Stomach (tissue), 9 donors: Measurements from ENCODE around the gene USP4. TPM values are rescaled to one million over a fixed set of nuclear protein-coding genes. Genes with fewer than 3 reads are reported as not detected.
"Not testable (repeated sequence)": the region's sequence is repeated elsewhere in the genome, so short reads cannot be mapped to it uniquely, and the experiment has no call there.

Source experiments
- DNase-seq, 2 donors: peaks; one replicate each; pipeline versions ENCODE4 v3.0.0 to v3.0.0-alpha.2; 2013 to 2019
- H3K27ac ChIP-seq, 5 donors: fragments of 200-600 bp in 4 of 5; sonication (generic) in 4 of 5; one replicate each; pipeline ENCODE4 v1.5.1; 2013 to 2019; ENCODE audit warnings: mild to moderate bottlenecking in 1 of 5, moderate library complexity in 1 of 5
- H3K27me3 ChIP-seq, 3 donors: fragments of 200-600 bp; sonication (generic); one replicate each; pipeline ENCODE4 v1.5.1; 2017 to 2019; ENCODE audit warnings: mixed run types in 1 of 3
- H3K36me3 ChIP-seq, 4 donors: fragments of 200-600 bp; sonication (generic); 1 replicate in 3 of 4; 2 replicates in 1 of 4; pipeline ENCODE4 v1.5.1; 2016 to 2019
- H3K4me1 ChIP-seq, 4 donors: fragments of 200-600 bp; sonication (generic); one replicate each; pipeline ENCODE4 v1.5.1; 2016 to 2019
- H3K4me3 ChIP-seq, 4 donors: fragments of 200-600 bp; sonication (generic) in 3 of 4; one replicate each; pipeline ENCODE4 v1.5.1; 2016 to 2019; ENCODE audit warnings: mild to moderate bottlenecking in 1 of 4
- H3K9me3 ChIP-seq, 4 donors: fragments of 200-600 bp; sonication (generic); one replicate each; pipeline ENCODE4 v1.5.1; 2016 to 2019
- EP300 ChIP-seq: sonication (generic); formaldehyde crosslinking; IDR thresholded peaks from one replicate; pipeline ENCODE4 v1.6.1; 2017; ENCODE audit warnings: antibody characterized with exemption
- POLR2A ChIP-seq, 4 donors: fragments of 450-650 bp; IDR thresholded peaks; one replicate each; pipeline ENCODE4 v1.6.1; 2016; ENCODE audit warnings: antibody characterized with exemption in 4 of 4, control low read depth in 2 of 4, mild to moderate bottlenecking in 1 of 4, moderate library complexity in 1 of 4
- POLR2AphosphoS5 ChIP-seq, 3 donors: sonication (generic); formaldehyde crosslinking; IDR thresholded peaks; one replicate each; pipeline ENCODE4 v1.6.1; 2016; ENCODE audit warnings: antibody characterized with exemption in 3 of 3
- WGBS, 5 donors: extraction: QIAGEN DNeasy Blood & Tissue Kit in 3 of 5; methylation state at CpG; one replicate each; pipeline versions ENCODE4 v1.1.5 to v1.1.7; 2013 to 2018; 5-methylcytosine and 5-hydroxymethylcytosine counted together
- intact Hi-C: fragments of 100-400 bp; cut with DNase I; formaldehyde crosslinking; loops from one replicate; pipeline ENCODE4 v1.15.1; 2023; ENCODE audit warnings: low total_unique reads
- polyA plus RNA-seq, 3 donors: library from polyadenylated mRNA; stranded (reverse); fragments of 200-250 nt; gene quantifications; one replicate each; pipeline ENCODE4 v1.2.3, GENCODE V29; 2013
- total RNA-seq, 5 donors: library from RNA; depleted of rRNA; stranded (reverse); fragments of >200 nt; gene quantifications; one replicate each; pipeline versions ENCODE4 v1.1.0 to v1.2.3, GENCODE V29; 2014 to 2016
- TF ChIP-seq, protein P1 (sequence below), 7 experiments: fragments of 450-650 bp in 4 of 7; fragments of 200-600 bp in 3 of 7; sonication (generic) in 3 of 7; IDR thresholded peaks; one replicate each; pipeline ENCODE4 v1.5.1; 2016 to 2019; ENCODE audit warnings: antibody characterized with exemption in 7 of 7, control low read depth in 2 of 7, mild to moderate bottlenecking in 1 of 7
- donor health status: healthy with polysubstance abuse.
- donor health status: Bipolar disorder and iron deficiency.
- donor health status: healthy.

USP4 gene
- total and polyA plus RNA-seq, 8 donors: 21.9 to 123 (median 24.5) TPM

DNA sequence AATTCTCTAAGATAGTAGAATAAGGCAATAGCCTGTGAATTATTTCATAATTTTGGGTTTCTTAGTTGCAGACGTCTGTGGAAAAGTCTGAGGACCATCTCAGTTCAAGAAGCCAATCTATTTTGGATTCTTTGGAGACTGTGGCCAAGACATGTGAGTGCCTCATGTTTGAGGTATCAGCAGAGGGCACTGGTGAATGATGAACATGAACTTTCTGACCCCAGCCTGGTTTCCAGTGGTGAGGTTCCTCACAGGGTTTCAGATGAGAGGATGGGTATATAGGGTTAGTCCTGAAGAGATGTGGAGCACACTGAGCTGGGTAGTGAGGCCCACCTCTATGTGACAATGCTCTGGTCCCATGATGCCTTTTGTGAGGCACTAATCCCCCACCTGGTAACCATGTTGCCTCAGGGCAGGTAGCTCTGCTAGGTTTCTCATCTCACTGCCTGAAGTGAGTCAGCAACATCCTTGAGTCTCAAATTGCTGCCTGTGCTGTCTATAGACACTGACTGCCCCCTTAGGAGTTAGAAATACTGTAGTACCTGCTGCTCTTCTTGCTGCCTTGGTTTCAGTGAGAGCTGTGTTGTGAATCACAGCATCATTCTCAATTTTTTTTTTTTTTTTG lies 95.2 kb downstream of the USP4 start:
- no peak overlapping the region for H3K27ac ChIP-seq
- H3K4me3 ChIP-seq: no peak overlapping the region
- H3K27me3 ChIP-seq: no peaks in the 10 kb centered on the region
- H3K9me3 ChIP-seq: no peaks in the 10 kb centered on the region
- no peak for DNase-seq
- peaks cover 0 to 18% (median 4%) of the 10 kb centered on the region in 4 donors for H3K4me1 ChIP-seq
- intact Hi-C loops: no loop called here
- WGBS, 5 donors: 48 to 58% (median 54%) methylated on average over 1 of the region's 1 CpG
- no peak for TF ChIP-seq EP300
- no peak for TF ChIP-seq POLR2A (IDR thresholded peaks at IDR 0.05)
- no peak for TF ChIP-seq POLR2AphosphoS5 (IDR thresholded peaks at IDR 0.05)
- TF ChIP-seq, protein P1, sequence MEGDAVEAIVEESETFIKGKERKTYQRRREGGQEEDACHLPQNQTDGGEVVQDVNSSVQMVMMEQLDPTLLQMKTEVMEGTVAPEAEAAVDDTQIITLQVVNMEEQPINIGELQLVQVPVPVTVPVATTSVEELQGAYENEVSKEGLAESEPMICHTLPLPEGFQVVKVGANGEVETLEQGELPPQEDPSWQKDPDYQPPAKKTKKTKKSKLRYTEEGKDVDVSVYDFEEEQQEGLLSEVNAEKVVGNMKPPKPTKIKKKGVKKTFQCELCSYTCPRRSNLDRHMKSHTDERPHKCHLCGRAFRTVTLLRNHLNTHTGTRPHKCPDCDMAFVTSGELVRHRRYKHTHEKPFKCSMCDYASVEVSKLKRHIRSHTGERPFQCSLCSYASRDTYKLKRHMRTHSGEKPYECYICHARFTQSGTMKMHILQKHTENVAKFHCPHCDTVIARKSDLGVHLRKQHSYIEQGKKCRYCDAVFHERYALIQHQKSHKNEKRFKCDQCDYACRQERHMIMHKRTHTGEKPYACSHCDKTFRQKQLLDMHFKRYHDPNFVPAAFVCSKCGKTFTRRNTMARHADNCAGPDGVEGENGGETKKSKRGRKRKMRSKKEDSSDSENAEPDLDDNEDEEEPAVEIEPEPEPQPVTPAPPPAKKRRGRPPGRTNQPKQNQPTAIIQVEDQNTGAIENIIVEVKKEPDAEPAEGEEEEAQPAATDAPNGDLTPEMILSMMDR (IDR thresholded peaks at IDR 0.05): no peak
- no peaks in the 10 kb centered on the region for H3K36me3 ChIP-seq

DNA sequence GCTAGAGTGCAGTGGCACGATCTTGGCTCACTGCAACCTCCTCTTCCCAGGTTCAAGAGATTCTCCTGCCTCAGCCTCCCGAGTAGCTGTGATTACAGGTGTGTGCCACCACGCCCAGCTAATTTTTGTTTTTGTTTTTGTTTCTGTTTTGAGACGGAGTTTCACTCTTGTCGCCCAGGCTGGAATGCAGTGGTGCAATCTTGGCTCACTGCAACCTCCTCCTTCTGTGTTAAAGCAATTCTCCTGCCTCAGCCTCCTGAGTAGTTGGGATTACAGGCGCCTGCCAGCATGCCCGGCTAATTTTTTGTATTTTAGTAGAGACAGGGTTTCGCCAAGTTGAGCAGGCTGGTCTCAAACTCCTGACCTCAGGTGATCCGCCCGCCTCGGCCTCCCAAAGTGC lies 99.8 kb downstream of the USP4 start:
- WGBS, 5 donors: 88 to 97% (median 93%) methylated on average over 11 of the region's 11 CpGs
- not testable (repeated sequence) for H3K36me3 ChIP-seq
- peak overlapping the region in 1 of 5 donors; percentile 51 for H3K27ac ChIP-seq

GRCh38 chr3:49238274-49239127 lies 101.4 kb downstream of the USP4 start:
- Histone ChIP-seq H3K4me1 (peaks cover 0 to 19% (median 3%) of the 10 kb centered on the region in 4 donors), H3K27me3 (no peaks in the 10 kb centered on the region), H3K36me3 (peaks cover 0 to 8% (median 0%) of the 10 kb centered on the region in 4 donors), H3K9me3 (peaks cover 5 to 25% (median 13%) of the 10 kb centered on the region in 4 donors), H3K4me3 (no peak overlapping the region), H3K27ac (peak overlapping the region in 4 of 5 donors; percentile 41 to 77 (median 62))
- intact Hi-C loops: no loop called here
- peak; percentile 25 to 59 for DNase-seq
- WGBS, 5 donors: 52 to 64% (median 56%) methylated on average over 9 of the region's 9 CpGs
- TF ChIP-seq EP300 (no peak), POLR2A (IDR thresholded peaks at IDR 0.05) (no peak), POLR2AphosphoS5 (IDR thresholded peaks at IDR 0.05) (peak; percentile 33 to 75 (median 33))
- TF ChIP-seq, protein P1 (IDR thresholded peaks at IDR 0.05): no peak

More for the DNA sequence above, 99.8 kb downstream of the USP4 start:
- H3K27me3 ChIP-seq, DNase-seq, H3K9me3 ChIP-seq, H3K4me3 ChIP-seq, intact Hi-C loops: not testable (repeated sequence)
- H3K4me1 ChIP-seq: peaks cover 0 to 19% (median 3%) of the 10 kb centered on the region in 4 donors

DNA sequence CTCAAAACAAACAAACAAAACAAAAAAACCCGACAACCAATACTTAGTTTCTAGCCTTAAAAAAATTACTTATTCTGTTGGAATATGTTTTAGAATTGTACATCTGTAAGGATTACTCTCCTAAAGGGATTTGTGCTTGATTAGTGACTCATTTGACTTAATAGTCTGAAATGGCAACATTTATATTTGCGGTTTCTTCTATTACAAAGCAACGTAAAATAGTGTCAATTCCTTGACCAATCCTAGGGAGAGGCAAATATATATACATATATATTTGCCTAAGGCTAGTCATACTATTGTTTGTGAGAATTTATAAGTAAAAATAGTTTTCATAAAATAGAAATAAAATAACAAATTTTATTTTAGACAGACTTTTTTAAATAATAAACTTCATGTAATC lies 102.5 kb downstream of the USP4 start:
- intact Hi-C loops: no loop called here
- Histone ChIP-seq H3K9me3 (peaks cover 14 to 36% (median 23%) of the 10 kb centered on the region in 4 donors), H3K4me3 (no peak overlapping the region), H3K27me3 (no peaks in the 10 kb centered on the region), H3K27ac (no peak overlapping the region), H3K4me1 (peaks cover 0 to 19% (median 3%) of the 10 kb centered on the region in 4 donors), H3K36me3 (peaks cover 0 to 8% (median 0%) of the 10 kb centered on the region in 4 donors)
- no peak for TF ChIP-seq POLR2A (IDR thresholded peaks at IDR 0.05)
- no peak for TF ChIP-seq POLR2AphosphoS5 (IDR thresholded peaks at IDR 0.05)
- TF ChIP-seq, protein P1 (IDR thresholded peaks at IDR 0.05): no peak
- TF ChIP-seq EP300: no peak
- no peak for DNase-seq
- 89 to 94% (median 92%) methylated on average over 3 of the region's 3 CpGs for WGBS, 5 donors
